ENCODE data around the gene EPDR1.

The EPDR1 gene

DNA sequence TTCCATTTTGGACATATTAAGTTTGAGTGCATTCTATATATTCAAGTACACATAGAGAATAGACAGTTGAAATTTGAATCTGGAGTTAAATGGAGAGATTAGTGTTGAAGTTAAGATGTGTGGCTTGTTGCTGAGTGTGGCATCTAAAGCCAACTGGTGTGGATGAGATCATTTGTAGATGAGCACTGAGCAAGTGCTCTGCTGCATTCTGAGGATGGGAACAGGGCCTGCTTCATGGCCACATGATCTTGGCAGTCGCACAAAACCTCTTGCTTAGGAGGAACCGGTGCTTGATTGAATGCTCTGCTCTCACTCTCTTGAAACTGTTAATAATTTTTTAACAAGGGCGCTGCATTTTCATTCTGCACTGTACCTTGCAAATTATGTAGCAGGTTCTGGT is 62.0 kb downstream of the EPDR1 start:
- DNase-seq = no peak

DNA sequence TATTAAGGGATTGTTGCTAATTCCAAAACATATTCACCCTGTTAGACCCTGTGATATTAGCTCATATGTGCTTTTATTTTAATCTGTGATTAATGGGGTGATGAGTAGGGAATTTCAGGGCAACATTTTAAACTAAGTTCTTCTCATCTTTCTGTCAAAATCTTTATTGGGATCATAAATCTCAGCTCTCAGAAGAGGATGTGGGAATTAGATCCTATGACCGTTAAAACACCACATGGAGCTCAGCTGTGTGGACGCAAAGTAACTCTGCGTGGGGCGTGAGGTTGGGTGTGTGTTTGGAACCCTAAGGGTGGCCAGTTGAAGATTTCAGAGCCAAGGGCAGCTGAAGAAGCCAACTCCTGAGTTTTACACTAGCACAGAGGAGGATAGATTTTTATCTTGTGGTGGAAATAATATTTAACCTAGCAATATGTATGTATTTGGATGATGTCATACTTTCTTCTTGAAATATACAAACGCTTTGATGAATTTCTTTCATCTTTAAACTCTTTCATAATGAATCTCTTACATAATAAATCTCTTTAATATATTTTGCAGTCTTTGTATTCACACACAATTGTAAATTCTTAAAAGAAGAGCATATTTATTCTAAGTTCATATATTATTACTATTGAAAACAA is 64.4 kb downstream of the EPDR1 start:
- DNase-seq = no peak

DNA sequence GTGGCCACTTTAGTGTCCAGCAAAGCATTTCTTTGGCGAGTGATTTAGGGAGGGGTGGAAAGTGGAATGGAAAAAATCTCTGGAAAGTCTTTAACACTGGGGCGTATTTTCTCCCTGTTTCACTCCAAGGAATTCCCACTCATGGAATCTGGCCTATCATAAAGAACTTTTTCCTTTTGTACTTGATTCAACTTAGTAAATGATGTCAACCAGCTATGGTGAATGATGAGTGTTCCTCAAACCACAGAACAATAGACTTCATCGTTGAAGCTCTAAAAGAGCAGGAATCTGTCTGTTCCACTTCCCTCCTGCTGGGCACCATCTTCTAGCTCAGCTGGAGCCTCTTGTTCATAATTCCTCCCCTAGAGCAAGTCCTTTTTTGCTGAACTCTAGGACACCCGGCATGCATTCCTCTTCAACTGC is 66.5 kb downstream of the EPDR1 start:
- no peak for DNase-seq

DNA sequence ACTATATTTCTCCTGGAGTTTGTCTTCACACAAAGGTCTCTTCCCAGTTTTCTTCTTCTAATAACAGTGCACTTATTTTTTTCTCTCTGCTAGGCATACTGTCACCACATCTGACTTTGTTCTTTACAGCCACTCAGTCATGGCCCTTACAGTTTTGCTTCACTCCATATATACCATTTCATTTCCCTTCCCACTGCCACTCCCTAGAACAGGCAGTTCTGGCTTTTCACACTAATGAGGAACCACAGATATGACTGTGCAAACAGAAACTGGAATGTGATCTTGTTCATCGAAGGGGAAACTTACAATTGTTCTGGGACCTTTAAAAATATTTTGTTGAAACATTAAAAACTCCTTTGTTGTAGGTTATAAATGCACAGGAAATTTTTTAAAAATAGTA is 67.3 kb downstream of the EPDR1 start:
- DNase-seq = no peak

DNA sequence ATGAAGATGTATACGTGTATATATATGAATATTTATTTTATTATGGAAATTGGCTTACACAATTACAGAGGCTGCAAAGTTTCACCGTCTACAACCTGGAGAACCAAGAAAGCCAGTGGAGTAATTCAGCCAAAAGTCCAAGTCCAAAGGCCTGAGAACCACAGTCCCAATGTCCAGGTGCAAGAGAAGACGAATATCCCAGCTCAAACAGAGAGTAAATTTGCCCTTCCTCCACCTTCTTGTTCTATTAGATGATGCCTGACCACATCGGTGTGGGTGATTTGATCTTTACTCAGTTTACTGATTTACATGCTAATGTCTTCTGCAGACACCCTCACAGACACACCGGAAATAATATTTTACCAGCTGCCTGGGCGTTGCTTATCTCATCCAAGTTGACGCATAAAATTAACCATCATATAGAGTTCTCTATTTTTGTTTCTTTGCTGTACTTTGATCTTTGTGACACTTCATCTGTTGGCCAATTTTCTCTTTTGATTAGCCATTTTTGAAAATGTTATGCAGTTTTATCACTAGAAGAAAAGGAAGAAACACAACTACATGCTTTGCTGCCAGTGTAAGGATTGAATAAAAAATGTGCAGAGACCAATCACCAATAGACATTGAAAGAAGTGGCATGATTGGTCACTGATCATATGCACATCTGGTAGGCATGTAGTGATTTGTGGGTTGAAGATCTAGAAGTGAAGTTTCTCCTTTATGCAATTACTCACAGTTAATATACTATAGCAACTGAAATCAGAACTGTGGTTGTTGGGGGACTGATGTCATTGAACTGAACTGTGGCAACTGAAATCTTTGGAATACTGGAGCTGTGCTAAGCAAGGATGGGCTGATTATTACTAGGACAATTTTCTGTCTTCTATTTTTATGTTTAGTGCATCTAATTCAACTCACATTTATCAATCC is 68.5 kb downstream of the EPDR1 start:
- DNase-seq = no peak

DNA sequence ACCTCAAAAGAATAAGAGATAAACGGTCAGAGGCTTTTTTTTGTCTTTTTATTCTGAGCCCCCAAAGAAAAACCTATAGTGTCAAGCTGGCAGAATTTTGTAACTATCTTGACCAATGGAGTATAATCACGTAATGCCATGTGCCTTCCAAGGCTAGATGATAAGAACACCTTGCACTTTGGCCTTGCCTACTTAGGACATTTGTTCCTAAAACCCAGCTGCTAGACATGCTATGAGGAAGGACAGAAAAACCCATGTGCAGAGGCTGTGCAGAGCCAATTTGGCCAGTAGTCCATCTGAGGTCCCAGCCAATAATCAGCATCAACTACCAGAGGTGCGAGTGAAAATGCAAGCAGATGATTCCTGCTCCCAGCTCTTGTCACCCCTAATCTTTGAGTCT is 69.9 kb downstream of the EPDR1 start:
- DNase-seq = no peak

DNA sequence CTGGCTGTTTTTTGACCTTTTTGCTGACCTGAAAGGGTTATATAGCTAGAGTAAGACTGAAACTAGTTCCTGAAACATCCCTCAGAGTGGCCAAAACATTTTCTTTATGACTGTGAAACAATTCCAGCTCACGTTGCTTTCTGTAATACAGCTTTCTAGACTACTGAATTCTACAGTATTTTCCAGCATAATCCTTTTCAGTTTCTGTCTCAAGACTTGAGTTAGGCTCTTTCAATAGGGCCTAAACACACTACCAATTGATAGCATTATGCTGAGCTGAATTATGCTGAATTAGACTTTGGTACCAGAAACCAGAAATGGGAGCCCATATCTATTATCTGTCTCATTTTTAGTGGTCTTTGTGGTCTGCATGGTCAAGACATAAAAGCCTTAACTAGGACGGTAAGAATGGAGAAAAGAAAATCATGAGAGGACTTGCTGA is 72.6 kb downstream of the EPDR1 start:
- DNase-seq = no peak

DNA sequence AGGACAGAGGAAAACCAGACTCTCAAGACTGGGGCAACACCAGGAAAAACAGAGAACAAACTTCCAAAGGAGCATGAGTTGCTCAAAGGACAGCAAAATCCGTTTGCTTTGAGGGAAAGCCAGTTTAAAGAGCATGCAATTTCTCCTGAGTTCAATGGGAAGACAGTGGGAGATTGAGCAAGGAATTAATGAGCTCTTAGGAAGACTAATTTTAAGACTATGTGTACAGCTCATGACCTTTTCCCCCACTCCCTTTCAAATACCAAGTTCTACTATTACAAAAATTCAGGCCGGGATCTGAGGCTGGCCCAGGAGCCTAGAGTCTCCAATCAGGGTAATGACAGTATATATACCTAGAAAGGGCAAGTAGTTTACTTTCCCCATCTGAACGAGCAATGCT is 79.2 kb downstream of the EPDR1 start:
- DNase-seq = no peak

DNA sequence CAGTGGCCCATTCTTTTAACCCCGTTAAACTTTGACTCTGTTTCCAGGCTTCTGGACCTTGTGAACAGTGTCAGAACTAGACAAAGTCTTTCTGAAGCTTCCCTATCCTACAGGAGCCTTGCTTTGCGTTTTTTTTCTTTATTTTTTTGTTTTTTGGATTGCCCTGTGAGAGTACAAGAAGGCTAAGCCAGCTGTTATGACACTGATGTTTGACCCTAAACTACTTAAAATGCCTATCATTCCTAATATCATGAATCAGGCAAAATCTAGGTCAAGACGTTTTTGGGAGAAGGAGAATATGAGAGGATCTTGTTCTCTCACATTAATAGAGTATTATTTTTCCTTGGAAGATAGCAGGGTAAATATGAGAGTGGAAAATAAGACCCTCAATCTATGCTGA is 79.8 kb downstream of the EPDR1 start:
- no peak for DNase-seq
